SH-SY5Y (cell line): Measurements from ENCODE around the gene TF.

Experiments
- GATA2 ChIP-seq: IDR thresholded peaks from 2 replicates; pipeline ENCODE4 v1.6.1; 2011; ENCODE audit warnings: mild to moderate bottlenecking, low read depth, low read length
- GATA3 ChIP-seq: IDR thresholded peaks from 2 replicates; pipeline ENCODE4 v1.6.1; 2011; ENCODE audit warnings: low read depth, mild to moderate bottlenecking, low read length, moderate library complexity

DNA sequence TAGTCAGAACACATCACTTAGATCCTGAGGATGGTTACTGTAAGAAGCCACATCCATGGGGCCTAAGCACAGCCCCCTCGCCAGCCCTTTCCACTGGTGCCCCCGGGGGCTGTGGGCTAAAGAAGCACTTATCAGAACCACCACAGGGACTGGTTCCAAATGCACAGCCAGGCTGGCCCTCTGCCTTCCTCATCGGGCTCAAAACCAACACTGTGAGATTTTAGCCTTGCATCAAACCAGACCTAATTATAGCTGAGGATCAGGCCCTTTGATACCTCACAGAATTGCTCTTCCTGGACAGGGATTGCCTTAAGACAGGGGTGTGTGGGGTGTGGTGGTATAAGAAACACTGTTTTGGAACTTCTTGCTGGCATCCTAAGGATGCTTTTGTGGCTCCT lies 83.1 kb downstream of the TF start:
- TF ChIP-seq GATA2 (no peak), GATA3 (no peak)
